GM18951 (cell line): Measurements from ENCODE around the gene MXI1.
"Not testable (repeated sequence)": the region's sequence is repeated elsewhere in the genome, so short reads cannot be mapped to it uniquely, and the experiment has no call there.

Experiments
- POLR2A ChIP-seq: IDR thresholded peaks from 4 replicates; pipeline ENCODE4 v1.6.1; 2011; ENCODE audit warnings: mild to moderate bottlenecking; ENCODE audit not compliant: insufficient read length, insufficient read depth; ENCODE audit errors: extremely low read depth
- in situ Hi-C: fragments of 300-500 bp; cut with MboI; formaldehyde crosslinking; loops from one replicate; pipeline ENCODE4 v1.12.0; 2022; ENCODE audit warnings: low sequenced_read_pairs, mixed read lengths, inconsistent platforms; ENCODE audit not compliant: unreplicated experiment

Gene MXI1

DNA sequence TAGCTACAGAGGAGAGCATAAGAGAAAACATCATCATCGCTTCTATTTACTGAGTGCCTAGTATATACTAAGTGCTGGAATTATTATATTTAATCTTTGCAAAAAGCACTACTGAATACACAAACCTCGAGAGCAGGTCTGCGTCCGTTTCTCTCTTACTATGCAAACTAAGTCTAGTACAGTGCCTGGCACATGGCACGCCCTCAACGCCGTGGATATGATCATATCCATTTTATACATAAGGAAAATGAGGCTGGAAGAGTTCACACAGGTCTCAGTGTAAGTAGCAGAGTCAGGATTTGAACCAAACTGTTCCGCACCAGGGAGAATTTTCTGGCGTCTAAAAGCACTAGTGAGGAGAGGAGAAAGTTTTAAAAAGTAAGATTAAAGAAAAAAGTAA lies 17.6 kb downstream of the MXI1 start:
- in situ Hi-C loops = no loop called here
- TF ChIP-seq POLR2A = no peak

- no peak for TF ChIP-seq POLR2A
- in situ Hi-C loops = no loop called here
Measured at GRCh38 chr10:110225441-110225755, 18.0 kb downstream of the MXI1 start.

DNA sequence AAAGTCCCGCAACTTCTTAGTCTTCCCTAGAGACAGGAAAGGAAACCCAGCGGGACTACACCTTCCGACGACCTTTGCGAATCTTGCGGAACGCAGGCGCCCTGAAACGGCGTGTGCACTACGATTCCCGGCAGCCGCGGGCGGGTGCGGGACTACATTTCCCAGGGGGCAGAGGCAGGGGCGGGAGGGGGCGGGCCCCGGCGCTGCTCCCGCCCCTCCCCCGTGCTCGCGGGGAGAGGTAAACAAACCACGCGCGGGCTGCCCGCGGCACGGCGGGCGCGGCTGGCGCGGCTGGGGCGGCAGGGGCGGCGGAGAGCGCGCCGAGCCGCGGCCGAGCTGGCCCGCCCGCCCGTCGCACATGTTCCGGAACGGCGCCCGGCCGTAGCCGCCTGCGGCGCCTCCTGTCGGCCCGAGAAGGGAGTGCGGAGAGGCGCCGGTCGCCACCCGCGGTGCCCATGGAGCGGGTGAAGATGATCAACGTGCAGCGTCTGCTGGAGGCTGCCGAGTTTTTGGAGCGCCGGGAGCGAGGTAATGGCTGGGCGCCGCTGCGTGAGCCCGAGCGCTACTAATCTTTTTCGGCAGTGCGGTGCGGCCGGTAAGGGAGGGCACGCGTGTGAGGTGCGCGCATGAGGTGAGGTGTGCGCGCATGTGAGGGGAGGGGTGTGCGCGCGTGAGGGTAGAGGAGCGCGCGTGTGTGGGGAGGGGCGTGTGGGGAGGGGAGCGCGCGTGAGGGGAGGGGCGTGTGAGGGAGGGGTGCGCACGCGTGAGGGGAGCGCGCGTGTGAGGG lies 18.5 kb downstream of the MXI1 start:
- TF ChIP-seq POLR2A = no peak
- in situ Hi-C loops = no loop called here

GRCh38 chr10:110226543-110226925 lies 19.1 kb downstream of the MXI1 start:
- in situ Hi-C loops = no loop called here
- no peak for TF ChIP-seq POLR2A

- in situ Hi-C loops = no loop called here
- TF ChIP-seq POLR2A = no peak
Measured at GRCh38 chr10:110226926-110227641, 19.7 kb downstream of the MXI1 start.

DNA sequence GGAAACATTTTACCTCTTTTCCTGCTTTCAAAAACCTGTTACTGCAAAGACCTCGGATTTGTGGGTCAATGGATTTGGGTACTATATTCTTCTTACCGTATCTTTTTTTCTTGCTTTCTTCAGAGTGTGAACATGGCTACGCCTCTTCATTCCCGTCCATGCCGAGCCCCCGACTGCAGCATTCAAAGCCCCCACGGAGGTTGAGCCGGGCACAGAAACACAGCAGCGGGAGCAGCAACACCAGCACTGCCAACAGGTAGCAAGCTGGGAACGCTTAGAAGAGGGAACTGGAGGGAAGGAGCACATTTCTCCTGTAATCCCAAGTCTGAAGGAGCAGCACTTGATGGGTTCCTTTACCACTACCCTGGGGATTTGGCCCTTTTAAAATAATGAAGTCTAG lies 20.7 kb downstream of the MXI1 start:
- in situ Hi-C loops = no loop called here
- TF ChIP-seq POLR2A = no peak

DNA sequence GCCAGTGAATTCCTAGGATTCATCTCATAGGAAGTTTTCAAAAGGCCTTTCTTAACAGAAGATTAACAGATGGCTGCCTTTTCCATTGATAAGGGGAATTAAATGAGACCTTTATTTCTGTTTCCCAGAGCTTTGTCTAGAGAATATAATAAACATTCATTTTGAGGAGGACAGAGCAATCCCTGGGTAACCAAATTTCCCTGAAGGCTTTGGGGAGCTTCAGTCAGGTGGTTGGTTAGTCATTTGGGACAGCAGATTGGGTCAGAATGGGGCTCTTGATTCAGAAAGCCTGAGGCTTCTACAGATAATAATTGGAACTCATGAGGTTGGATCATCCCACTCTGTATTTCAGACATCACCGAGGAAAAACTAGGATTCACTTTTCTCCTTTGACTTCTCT lies 21.8 kb downstream of the MXI1 start:
- in situ Hi-C loops = no loop called here
- TF ChIP-seq POLR2A = no peak

DNA sequence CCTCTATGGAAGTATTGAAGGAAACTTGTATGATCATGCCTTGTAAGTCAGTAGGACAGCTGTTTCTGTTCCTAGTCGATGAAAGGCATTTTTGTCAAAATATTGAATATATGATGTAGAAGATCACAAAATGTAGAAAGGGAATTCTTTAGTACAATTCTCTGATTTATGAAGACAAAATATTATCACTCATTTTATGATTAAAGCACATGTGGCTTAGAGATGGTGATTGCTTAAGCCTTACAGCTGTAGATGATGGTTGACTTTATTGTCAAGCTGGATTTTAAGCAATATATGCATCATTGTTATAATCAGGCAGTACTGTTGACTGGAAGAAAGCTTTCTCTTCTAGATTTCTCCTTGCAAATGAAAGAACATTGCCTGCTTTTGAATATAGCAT lies 26.4 kb downstream of the MXI1 start:
- in situ Hi-C loops = no loop called here
- no peak for TF ChIP-seq POLR2A

- TF ChIP-seq POLR2A = no peak
- in situ Hi-C loops = no loop called here
Measured at GRCh38 chr10:110237894-110238480, 30.6 kb downstream of the MXI1 start.

- in situ Hi-C loops = no loop called here
- TF ChIP-seq POLR2A = no peak
Measured at GRCh38 chr10:110239892-110240291, 32.5 kb downstream of the MXI1 start.

GRCh38 chr10:110241407-110241806 lies 34.0 kb downstream of the MXI1 start:
- in situ Hi-C loops = no loop called here
- TF ChIP-seq POLR2A = no peak

DNA sequence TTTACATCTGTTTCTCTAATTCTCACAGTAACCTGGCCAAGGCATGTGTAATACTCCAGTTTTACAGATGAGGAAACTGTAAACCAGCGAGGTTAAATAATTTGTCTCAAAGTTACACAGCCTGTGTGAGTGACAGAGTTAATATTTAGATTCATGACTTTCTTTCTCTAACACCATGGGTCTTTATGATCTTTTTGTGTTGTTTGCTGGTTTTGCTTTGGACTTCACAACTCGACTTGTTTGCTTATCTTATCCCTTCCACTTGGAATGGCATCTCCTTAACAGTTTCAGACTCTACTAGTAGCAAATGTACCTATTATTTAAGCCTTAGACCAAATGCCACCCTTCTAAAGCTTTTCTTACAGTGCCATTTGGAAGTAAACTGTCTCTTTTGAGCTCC lies 34.4 kb downstream of the MXI1 start:
- TF ChIP-seq POLR2A = no peak

GRCh38 chr10:110242511-110242910 lies 35.1 kb downstream of the MXI1 start:
- in situ Hi-C loops = no loop called here
- TF ChIP-seq POLR2A = no peak

More for the DNA sequence above, 34.4 kb downstream of the MXI1 start:
- in situ Hi-C loops = no loop called here

- in situ Hi-C loops = no loop called here
- TF ChIP-seq POLR2A = no peak
Measured at GRCh38 chr10:110244550-110244949, 37.1 kb downstream of the MXI1 start.

- in situ Hi-C loops = not testable (repeated sequence)
Measured at GRCh38 chr10:110247833-110248232, 40.4 kb downstream of the MXI1 start.

GRCh38 chr10:110249489-110249888 lies 42.1 kb downstream of the MXI1 start:
- in situ Hi-C loops = not testable (repeated sequence)

DNA sequence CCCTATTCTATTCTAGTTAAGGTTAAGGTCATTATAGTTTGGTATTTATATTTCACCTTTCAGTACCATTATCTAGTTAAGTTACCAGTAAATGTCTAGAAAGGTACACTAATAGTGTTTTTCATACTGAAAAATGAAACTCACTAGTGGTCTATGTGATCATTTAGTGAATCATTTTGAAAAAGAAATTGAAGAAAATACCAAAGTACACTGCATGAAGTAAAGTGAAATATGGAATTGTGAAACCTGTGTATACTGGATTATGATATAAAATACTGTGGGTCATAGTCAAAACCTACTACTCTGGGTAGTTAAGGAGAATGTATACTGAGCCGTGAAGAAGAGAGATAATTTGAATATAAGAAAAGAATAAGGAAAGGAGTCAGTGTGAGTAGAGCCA lies 44.0 kb downstream of the MXI1 start:
- in situ Hi-C loops = not testable (repeated sequence)
